Measurements from ENCODE around the gene OPCML.

DNA sequence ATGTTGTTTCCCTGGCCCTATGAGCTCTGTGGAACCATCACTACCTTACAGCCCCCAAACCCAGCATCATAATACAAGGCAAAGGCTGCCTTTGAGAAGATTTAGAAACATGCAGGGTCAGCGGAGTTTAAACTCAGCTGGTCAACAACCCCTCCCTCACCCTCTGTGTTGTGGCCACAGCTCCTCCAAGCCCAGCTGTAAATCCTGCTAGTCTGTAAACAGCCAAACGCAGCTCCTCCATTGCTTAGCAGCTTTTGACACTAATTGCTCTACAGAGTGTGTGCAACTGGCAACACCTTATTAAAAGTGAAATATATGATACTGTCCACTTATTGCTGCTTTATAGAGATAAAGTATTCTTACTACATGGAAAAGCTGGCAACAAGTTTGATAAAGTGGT, 29.1 kb downstream of the OPCML start:
- TF ChIP-seq CTCF (IDR thresholded peaks at IDR 0.05): no peak
- no peak for TF ChIP-seq ZFX (IDR thresholded peaks at IDR 0.05; ENCODE audit: borderline replicate concordance)
